K562 (cell line): ENCODE data around the gene PPP1R16B. TPM values are rescaled to one million over a fixed set of nuclear protein-coding genes. Genes with fewer than 3 reads are reported as not detected.

ENCODE experiments used
- ATAC-seq: fragments of 200-7000 bp; cut with Tn5 transposase; 3 replicates; pipeline ENCODE4 v1.9.1; 2020; ENCODE audit warnings: moderate library complexity
- BruUV-seq: library from RNA; stranded (reverse); fragments of 400-500 nt; replicated peaks from 2 replicates; lab custom pipeline; 2021; lab: Mats Ljungman, UMichigan
- CTCF ChIA-PET: fragments of 300-600 bp; formaldehyde crosslinking; extraction: SDS; loops from one replicate; lab custom pipeline; 2021; ENCODE audit warnings: low intra/inter-chr PET ratio; lab: Yijun Ruan, JAX
- POLR2A ChIA-PET: fragments of 300-600, 350-650 bp; sonication (Branson Sonifier 250); formaldehyde crosslinking; extraction: SDS; loops from one replicate; lab custom pipeline; 2021; ENCODE audit warnings: antibody characterized with exemption, inconsistent platforms; lab: Yijun Ruan, JAX
- DNase-seq, 4 experiments: peaks; one replicate each; pipeline versions ENCODE4 v3.0.0 to v3.0.0-alpha.2; 2011 to 2018; ENCODE audit warnings: low spot score in 3 of 4, mixed read lengths in 3 of 4; ENCODE audit errors: extremely low read depth in 1 of 4
- FAIRE-seq: peaks from 2 replicates; lab custom pipeline; 2011; peaks lifted over from hg19 to GRCh38; lab: Jason Lieb, UNC
- H2AFZ ChIP-seq: 2 replicates; pipeline ENCODE4 v1.6.0; 2011; ENCODE audit warnings: low read depth, low read length, control low read depth, inconsistent platforms
- H3K27ac ChIP-seq: fragments of 200-600 bp; 3 replicates; pipeline ENCODE4 v1.8.0; 2011; ENCODE audit warnings: low read depth, mild to moderate bottlenecking, control low read depth, inconsistent platforms, low read length, moderate library complexity, mixed read lengths; ENCODE audit errors: extremely low read depth
- H3K27me3 ChIP-seq, 2 experiments: fragments of 300-600 bp in 1 of 2; 2 replicates in 1 of 2; 3 replicates in 1 of 2; pipeline versions ENCODE4 v1.6.0 to v1.8.0; 2011; ENCODE audit warnings: inconsistent platforms in 2 of 2, low read length in 2 of 2, mild to moderate bottlenecking in 1 of 2, mixed read lengths in 1 of 2, moderate library complexity in 1 of 2; ENCODE audit not compliant: control insufficient read depth in 2 of 2, insufficient read depth in 2 of 2
- H3K36me3 ChIP-seq: fragments of 300-600 bp; 3 replicates; pipeline ENCODE4 v1.8.0; 2011; ENCODE audit warnings: mild to moderate bottlenecking, low read length, inconsistent platforms; ENCODE audit not compliant: control insufficient read depth, insufficient read depth
- H3K4me1 ChIP-seq, 2 experiments: fragments of 200-600 bp in 1 of 2; replicated peaks in 1 of 2; 2 replicates in 1 of 2; 3 replicates in 1 of 2; pipeline versions ENCODE4 v1.5.1 to v1.8.0; 2011; ENCODE audit warnings: inconsistent platforms in 2 of 2, low read length in 2 of 2, mild to moderate bottlenecking in 1 of 2, mixed read lengths in 1 of 2, moderate library complexity in 1 of 2; ENCODE audit not compliant: control insufficient read depth in 2 of 2, insufficient read depth in 2 of 2
- H3K4me2 ChIP-seq: 2 replicates; pipeline ENCODE4 v1.6.1; 2011; ENCODE audit warnings: low read length, control low read depth, inconsistent platforms, mixed read lengths; ENCODE audit not compliant: insufficient read depth
- H3K4me3 ChIP-seq: fragments of 200-600 bp; sonication (generic), shearing (Covaris generic); 2 replicates; pipeline ENCODE4 v1.5.1; 2016; ENCODE audit warnings: control low read depth, inconsistent platforms
- H3K79me2 ChIP-seq: fragments of 200-600 bp; 3 replicates; pipeline ENCODE4 v1.8.0; 2011; ENCODE audit warnings: low read length, inconsistent platforms; ENCODE audit not compliant: control insufficient read depth, insufficient read depth
- H3K9ac ChIP-seq, 2 experiments: 2 replicates each; pipeline versions ENCODE4 v1.6.0 to v1.6.1; 2011; ENCODE audit warnings: low read depth in 2 of 2, low read length in 2 of 2, control low read depth in 1 of 2, inconsistent platforms in 1 of 2, mild to moderate bottlenecking in 1 of 2, mixed read lengths in 1 of 2; ENCODE audit not compliant: insufficient read depth in 1 of 2
- H3K9me1 ChIP-seq: one replicate; pipeline ENCODE4 v1.6.0; 2011; ENCODE audit warnings: inconsistent platforms, mild to moderate bottlenecking, low read length, moderate library complexity; ENCODE audit not compliant: control insufficient read depth, insufficient read depth
- H3K9me3 ChIP-seq: replicated peaks from 2 replicates; pipeline ENCODE4 v1.5.1; 2011; ENCODE audit warnings: low read depth, low read length, inconsistent platforms; ENCODE audit not compliant: control insufficient read depth, insufficient read depth
- H4K20me1 ChIP-seq: replicated peaks from 2 replicates; pipeline ENCODE4 v1.6.1; 2011; ENCODE audit warnings: low read length, inconsistent platforms, mixed read lengths; ENCODE audit not compliant: control insufficient read depth, insufficient read depth
- BHLHE40 ChIP-seq: IDR thresholded peaks from 2 replicates; pipeline ENCODE4 v1.6.1; 2011; ENCODE audit warnings: low read length, improper control_type of control experiment
- ETS2 ChIP-seq: IDR thresholded peaks from 2 replicates; pipeline ENCODE4 v1.6.1; 2016; ENCODE audit warnings: borderline replicate concordance, missing genetic modification characterization, mild to moderate bottlenecking, moderate library complexity, missing compliant biosample characterization; ENCODE audit not compliant: poor library complexity, severe bottlenecking
- HNRNPUL1 ChIP-seq: fragments of 200-400 bp; formaldehyde crosslinking; IDR thresholded peaks from 2 replicates; pipeline ENCODE4 v1.6.1; 2017; ENCODE audit warnings: low read length
- LEF1 ChIP-seq: fragments of 450-650 bp; IDR thresholded peaks from 2 replicates; pipeline ENCODE4 v1.6.1; 2016; ENCODE audit warnings: mild to moderate bottlenecking
- NEUROD1 ChIP-seq: fragments of 150-350 bp; IDR thresholded peaks from 2 replicates; pipeline ENCODE4 v1.6.1; 2014; ENCODE audit warnings: borderline replicate concordance, low read length, low read depth; ENCODE audit not compliant: partially characterized antibody
- NFYB ChIP-seq: IDR thresholded peaks from 2 replicates; pipeline ENCODE4 v1.6.1; 2011; ENCODE audit warnings: mild to moderate bottlenecking, moderate library complexity; ENCODE audit not compliant: insufficient read length; ENCODE audit errors: extremely low read depth
- PHF20 ChIP-seq: fragments of 450-650 bp; IDR thresholded peaks from 2 replicates; pipeline ENCODE4 v1.6.1; 2018; ENCODE audit not compliant: partially characterized antibody
- RBM15 ChIP-seq: fragments of 200-400 bp; formaldehyde crosslinking; IDR thresholded peaks from 2 replicates; pipeline ENCODE4 v1.6.1; 2018; ENCODE audit warnings: mild to moderate bottlenecking, low read length, moderate library complexity; ENCODE audit not compliant: insufficient read depth
- SMAD1 ChIP-seq: fragments of 150-350 bp; IDR thresholded peaks from 2 replicates; pipeline ENCODE4 v1.6.1; 2014; ENCODE audit warnings: low read length, low read depth; ENCODE audit not compliant: partially characterized antibody
- TAF9B ChIP-seq: fragments of 450-650 bp; IDR thresholded peaks from 2 replicates; pipeline ENCODE4 v1.6.1; 2018; ENCODE audit warnings: mild to moderate bottlenecking; ENCODE audit not compliant: partially characterized antibody
- U2AF2 ChIP-seq: fragments of 200-400 bp; formaldehyde crosslinking; optimal IDR thresholded peaks from 2 replicates; pipeline ENCODE3; 2017; ENCODE audit warnings: low read depth, mild to moderate bottlenecking, low read length
- ZNF263 ChIP-seq: sonication (generic); formaldehyde crosslinking; IDR thresholded peaks from 2 replicates; pipeline ENCODE4 v1.8.0; 2022; ENCODE audit warnings: mild to moderate bottlenecking, missing genetic modification reagents, borderline replicate concordance
- ZNF551 ChIP-seq: fragments of 250-450 bp; sonication (Bioruptor Pico); IDR thresholded peaks from 2 replicates; pipeline ENCODE4 v1.5.0; 2021; ENCODE audit warnings: mild to moderate bottlenecking, moderate library complexity
- WGBS: fragments of 100-300 bp; shearing (Covaris generic); methylation state at CpG from one replicate; pipeline ENCODE4 v1.1.6; 2016; ENCODE audit warnings: low coverage, mixed read lengths; ENCODE audit not compliant: insufficient coverage; ENCODE audit errors: missing lambda C conversion rate; 5-methylcytosine and 5-hydroxymethylcytosine counted together
- in situ Hi-C: fragments of 300-500 bp; cut with MboI; formaldehyde crosslinking; loops from 4 replicates; pipeline ENCODE4 v1.15.0; 2018; ENCODE audit warnings: inconsistent platforms, mixed read lengths
- intact Hi-C: fragments of 100-400 bp; cut with micrococcal nuclease; formaldehyde crosslinking; loops from 2 replicates; pipeline ENCODE4 v1.14.2; 2022
- polyA plus RNA-seq, 8 experiments: library from polyadenylated mRNA; depleted of rRNA in 4 of 8; stranded (reverse) in 5 of 8; unstranded in 3 of 8; fragments of >200 nt; fragmentation: Nextera tagmentation in 2 of 8; fragmentation: Illumina TruSeq in 1 of 8; extraction: Ambion mirVana in 2 of 8; extraction: Trizol in 1 of 8; gene quantifications; 2 replicates each; pipeline versions ENCODE4 v1.2.1 to v1.2.3, GENCODE V29; 2011 to 2014; ENCODE audit warnings: inconsistent platforms in 1 of 8, missing spikeins in 1 of 8
- total RNA-seq, 7 experiments: library from RNA; depleted of rRNA in 6 of 7; stranded (reverse); fragments of >200 nt in 6 of 7; fragmentation: Illumina TruSeq in 2 of 7; extraction: Trizol in 2 of 7; gene quantifications; 2 replicates each; pipeline versions ENCODE4 v1.2.1 to v1.2.3, GENCODE V29; 2011 to 2021; ENCODE audit warnings: low replicate concordance in 1 of 7
- TF ChIP-seq, protein P1 (sequence below): fragments of 450-650 bp; formaldehyde crosslinking; IDR thresholded peaks from 2 replicates; pipeline ENCODE4 v1.4.0; 2020; ENCODE audit warnings: mild to moderate bottlenecking
- TF ChIP-seq, protein P2 (sequence below), 2 experiments: IDR thresholded peaks; 2 replicates each; pipeline ENCODE4 v1.6.1; 2011; ENCODE audit warnings: borderline replicate concordance in 1 of 2, control low read depth in 1 of 2, low read depth in 1 of 2, low read length in 1 of 2, mild to moderate bottlenecking in 1 of 2, mixed read lengths in 1 of 2, moderate library complexity in 1 of 2; ENCODE audit not compliant: insufficient read depth in 1 of 2, insufficient read length in 1 of 2, poor library complexity in 1 of 2, severe bottlenecking in 1 of 2; ENCODE audit errors: extremely low read depth in 1 of 2
- TF ChIP-seq, protein P3 (sequence below): fragments of 250-450 bp; sonication (Bioruptor Pico); IDR thresholded peaks from 2 replicates; pipeline ENCODE4 v1.8.0; 2022; ENCODE audit warnings: inconsistent platforms
- TF ChIP-seq, protein P4 (sequence below): sonication (generic); formaldehyde crosslinking; IDR thresholded peaks from 2 replicates; pipeline ENCODE4 v1.8.0; 2022; ENCODE audit warnings: mild to moderate bottlenecking, low read depth, missing genetic modification reagents

The PPP1R16B gene
- total and polyA plus RNA-seq, 9 of the 15 experiments (the other 6 are each of a cell fraction or from before 2014, with no cell fraction given) = 1.5 to 11.5 (median 6.8) TPM

DNA sequence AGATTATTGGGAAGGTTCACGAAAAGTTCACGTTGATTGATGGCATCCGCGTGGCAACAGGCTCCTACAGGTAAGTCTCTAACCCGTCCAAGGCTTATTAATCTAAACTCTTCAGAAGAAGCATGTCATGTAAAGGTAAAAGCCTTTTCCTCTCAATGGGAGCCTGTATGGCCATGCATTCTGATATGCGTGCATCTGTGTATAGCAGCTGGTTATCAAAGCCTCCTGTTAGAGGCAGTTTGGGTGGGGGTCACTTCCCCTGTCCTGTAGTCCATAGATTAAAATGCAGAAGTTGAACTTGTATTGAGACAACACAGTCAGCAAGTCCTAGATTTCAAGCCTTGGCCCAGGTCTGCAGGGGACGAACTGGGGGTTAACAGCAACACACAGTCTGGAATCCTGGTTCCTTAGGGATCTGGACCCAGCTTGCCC lies 142.4 kb downstream of the PPP1R16B start:
- Histone ChIP-seq H3K36me3 (peaks cover 96% of the 10 kb centered on the region), H3K9me3 (no peaks in the 10 kb centered on the region), H4K20me1 (no peaks in the 10 kb centered on the region), H3K4me3 (no peak overlapping the region), H3K9ac (peak overlapping the region; percentile 11 to 56; a peak in 3 of 4 replicates), H3K79me2 (peaks cover 80% of the 10 kb centered on the region), H3K4me2 (peak overlapping the region; percentile 68), H3K27me3 (no peaks in the 10 kb centered on the region), H3K4me1 (peaks cover 21 to 36% of the 10 kb centered on the region in 2 experiments), H2AFZ (no peak overlapping the region), H3K27ac (peak overlapping the region; percentile 86), H3K9me1 (no peaks in the 10 kb centered on the region)
- FAIRE-seq (peak; percentile 96), ATAC-seq (peak; percentile 86), DNase-seq (peak; percentile 58 to 92 (median 74))
- ChIA-PET CTCF (no interaction called here), POLR2A (interaction anchor here (0.9 to 1.9 kb wide), 8 partner anchors 9 to 22 kb away, joined by 3 to 14 read pairs (median 4); partner anchors contain the start of genes DHX35 and FAM83D)
- WGBS = 0% methylated on average over 7 of the region's 7 CpGs
- in situ Hi-C loops = no loop called here
- intact Hi-C loops = loop anchor here (5.0 kb wide), 1 partner anchor 49 kb away; no protein-coding TSS in a partner anchor
- BruUV-seq = no TSS peak
- no peak; the same call in 1 of the 2 replicates for TF ChIP-seq HNRNPUL1
- TF ChIP-seq, protein P1, sequence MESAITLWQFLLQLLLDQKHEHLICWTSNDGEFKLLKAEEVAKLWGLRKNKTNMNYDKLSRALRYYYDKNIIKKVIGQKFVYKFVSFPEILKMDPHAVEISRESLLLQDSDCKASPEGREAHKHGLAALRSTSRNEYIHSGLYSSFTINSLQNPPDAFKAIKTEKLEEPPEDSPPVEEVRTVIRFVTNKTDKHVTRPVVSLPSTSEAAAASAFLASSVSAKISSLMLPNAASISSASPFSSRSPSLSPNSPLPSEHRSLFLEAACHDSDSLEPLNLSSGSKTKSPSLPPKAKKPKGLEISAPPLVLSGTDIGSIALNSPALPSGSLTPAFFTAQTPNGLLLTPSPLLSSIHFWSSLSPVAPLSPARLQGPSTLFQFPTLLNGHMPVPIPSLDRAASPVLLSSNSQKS = no peak
- peak; percentile 57; the same call in 1 of the 2 replicates for TF ChIP-seq BHLHE40
- no peak for TF ChIP-seq RBM15
- TF ChIP-seq ZNF263 (CRISPR knock-in tag) = no peak; the same call in 1 of the 2 replicates
- TF ChIP-seq PHF20 = no peak
- peak; percentile 95 for TF ChIP-seq LEF1
- TF ChIP-seq U2AF2 = no peak
- peak; percentile 86 for TF ChIP-seq SMAD1
- TF ChIP-seq TAF9B = peak; percentile 49
- no peak for TF ChIP-seq ZNF551 (CRISPR knock-in tag)
- TF ChIP-seq, protein P2, sequence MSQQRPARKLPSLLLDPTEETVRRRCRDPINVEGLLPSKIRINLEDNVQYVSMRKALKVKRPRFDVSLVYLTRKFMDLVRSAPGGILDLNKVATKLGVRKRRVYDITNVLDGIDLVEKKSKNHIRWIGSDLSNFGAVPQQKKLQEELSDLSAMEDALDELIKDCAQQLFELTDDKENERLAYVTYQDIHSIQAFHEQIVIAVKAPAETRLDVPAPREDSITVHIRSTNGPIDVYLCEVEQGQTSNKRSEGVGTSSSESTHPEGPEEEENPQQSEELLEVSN (IDR thresholded peaks at IDR 0.05; ENCODE audit: borderline replicate concordance in 1 of 2, extremely low read depth in 1 of 2, insufficient read depth in 1 of 2, insufficient read length in 1 of 2, low read depth in 1 of 2, low read length in 1 of 2, poor library complexity in 1 of 2, severe bottlenecking in 1 of 2) = peak in 1 of 2 experiments; percentile 30
- no peak for TF ChIP-seq NFYB
- TF ChIP-seq ETS2 (tag) = no peak
- TF ChIP-seq, protein P3, sequence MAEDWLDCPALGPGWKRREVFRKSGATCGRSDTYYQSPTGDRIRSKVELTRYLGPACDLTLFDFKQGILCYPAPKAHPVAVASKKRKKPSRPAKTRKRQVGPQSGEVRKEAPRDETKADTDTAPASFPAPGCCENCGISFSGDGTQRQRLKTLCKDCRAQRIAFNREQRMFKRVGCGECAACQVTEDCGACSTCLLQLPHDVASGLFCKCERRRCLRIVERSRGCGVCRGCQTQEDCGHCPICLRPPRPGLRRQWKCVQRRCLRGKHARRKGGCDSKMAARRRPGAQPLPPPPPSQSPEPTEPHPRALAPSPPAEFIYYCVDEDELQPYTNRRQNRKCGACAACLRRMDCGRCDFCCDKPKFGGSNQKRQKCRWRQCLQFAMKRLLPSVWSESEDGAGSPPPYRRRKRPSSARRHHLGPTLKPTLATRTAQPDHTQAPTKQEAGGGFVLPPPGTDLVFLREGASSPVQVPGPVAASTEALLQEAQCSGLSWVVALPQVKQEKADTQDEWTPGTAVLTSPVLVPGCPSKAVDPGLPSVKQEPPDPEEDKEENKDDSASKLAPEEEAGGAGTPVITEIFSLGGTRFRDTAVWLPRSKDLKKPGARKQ (CRISPR knock-in tag) = no peak
- peak; percentile 85 for TF ChIP-seq NEUROD1
- TF ChIP-seq, protein P4, sequence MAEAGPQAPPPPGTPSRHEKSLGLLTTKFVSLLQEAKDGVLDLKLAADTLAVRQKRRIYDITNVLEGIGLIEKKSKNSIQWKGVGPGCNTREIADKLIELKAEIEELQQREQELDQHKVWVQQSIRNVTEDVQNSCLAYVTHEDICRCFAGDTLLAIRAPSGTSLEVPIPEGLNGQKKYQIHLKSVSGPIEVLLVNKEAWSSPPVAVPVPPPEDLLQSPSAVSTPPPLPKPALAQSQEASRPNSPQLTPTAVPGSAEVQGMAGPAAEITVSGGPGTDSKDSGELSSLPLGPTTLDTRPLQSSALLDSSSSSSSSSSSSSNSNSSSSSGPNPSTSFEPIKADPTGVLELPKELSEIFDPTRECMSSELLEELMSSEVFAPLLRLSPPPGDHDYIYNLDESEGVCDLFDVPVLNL = no peak
